H9 (cell line): ENCODE results near the gene DSE. TPM values are rescaled to one million over a fixed set of nuclear protein-coding genes. Genes with fewer than 3 reads are reported as not detected.

Experiments
- DNase-seq: peaks from one replicate; pipeline ENCODE4 v3.0.0-alpha.2; 2017
- H2AFZ ChIP-seq: one replicate; pipeline ENCODE4 v1.6.1; 2013; ENCODE audit warnings: mild to moderate bottlenecking, low read length, control low read depth, moderate library complexity
- H2AK5ac ChIP-seq: 2 replicates; pipeline ENCODE4 v1.6.1; 2013; ENCODE audit warnings: low read length, control low read depth, mixed read lengths; ENCODE audit not compliant: insufficient read length
- H2BK120ac ChIP-seq: one replicate; pipeline ENCODE4 v1.6.1; 2013; ENCODE audit warnings: low read depth, mild to moderate bottlenecking, low read length, control low read depth, inconsistent platforms; ENCODE audit not compliant: poor library complexity, severe bottlenecking
- H2BK12ac ChIP-seq: 2 replicates; pipeline ENCODE4 v1.6.1; 2013; ENCODE audit warnings: low read length, control low read depth, mixed read lengths, low read depth; ENCODE audit not compliant: insufficient read length
- H2BK15ac ChIP-seq: 2 replicates; pipeline ENCODE4 v1.6.1; 2013; ENCODE audit warnings: low read depth, low read length, control low read depth
- H2BK20ac ChIP-seq: one replicate; pipeline ENCODE4 v1.6.1; 2013; ENCODE audit warnings: low read depth, mild to moderate bottlenecking, low read length, control low read depth, inconsistent platforms; ENCODE audit not compliant: poor library complexity, severe bottlenecking
- H2BK5ac ChIP-seq: 2 replicates; pipeline ENCODE4 v1.6.1; 2013; ENCODE audit warnings: low read length, control low read depth, mixed read lengths; ENCODE audit not compliant: insufficient read length
- H3K14ac ChIP-seq: 2 replicates; pipeline ENCODE4 v1.6.1; 2013; ENCODE audit warnings: low read length, control low read depth; ENCODE audit not compliant: insufficient read depth
- H3K18ac ChIP-seq: 2 replicates; pipeline ENCODE4 v1.6.1; 2013; ENCODE audit warnings: low read depth, mild to moderate bottlenecking, mixed read lengths, low read length, control low read depth; ENCODE audit not compliant: insufficient read length
- H3K23ac ChIP-seq: 2 replicates; pipeline ENCODE4 v1.6.1; 2013; ENCODE audit warnings: low read length, control low read depth, mixed read lengths, low read depth; ENCODE audit not compliant: insufficient read length
- H3K23me2 ChIP-seq: 2 replicates; pipeline ENCODE4 v1.6.1; 2013; ENCODE audit warnings: low read depth, mild to moderate bottlenecking, mixed read lengths, low read length, control low read depth; ENCODE audit not compliant: insufficient read length, poor library complexity, severe bottlenecking
- H3K27ac ChIP-seq: 2 replicates; pipeline ENCODE4 v1.5.1; 2013; ENCODE audit warnings: low read length, control low read depth, mixed read lengths, low read depth; ENCODE audit not compliant: insufficient read length
- H3K27me3 ChIP-seq: 2 replicates; pipeline ENCODE4 v1.6.1; 2013; ENCODE audit warnings: low read length, control low read depth, inconsistent platforms; ENCODE audit not compliant: insufficient read depth
- H3K4ac ChIP-seq: 2 replicates; pipeline ENCODE4 v1.6.1; 2013; ENCODE audit warnings: low read depth, mild to moderate bottlenecking, control low read depth, inconsistent platforms, low read length, moderate library complexity
- H3K4me1 ChIP-seq: 2 replicates; pipeline ENCODE4 v1.6.1; 2013; ENCODE audit warnings: low read length, control low read depth, inconsistent platforms; ENCODE audit not compliant: insufficient read depth
- H3K4me2 ChIP-seq: 2 replicates; pipeline ENCODE4 v1.6.1; 2013; ENCODE audit warnings: low read length, control low read depth, mixed read lengths; ENCODE audit not compliant: insufficient read length, insufficient read depth
- H3K56ac ChIP-seq: 2 replicates; pipeline ENCODE4 v1.6.1; 2013; ENCODE audit warnings: low read depth, mild to moderate bottlenecking, mixed read lengths, low read length, control low read depth; ENCODE audit not compliant: insufficient read length
- H3K79me1 ChIP-seq: 2 replicates; pipeline ENCODE4 v1.6.1; 2013; ENCODE audit warnings: low read depth, mild to moderate bottlenecking, moderate library complexity, low read length, control low read depth, inconsistent platforms; ENCODE audit not compliant: insufficient read depth, poor library complexity, severe bottlenecking
- H3K79me2 ChIP-seq: 2 replicates; pipeline ENCODE4 v1.6.1; 2013; ENCODE audit warnings: low read length, control low read depth, inconsistent platforms; ENCODE audit not compliant: insufficient read depth
- H3K9ac ChIP-seq: 2 replicates; pipeline ENCODE4 v1.6.1; 2013; ENCODE audit warnings: low read length, control low read depth, mixed read lengths; ENCODE audit not compliant: insufficient read length; ENCODE audit errors: extremely low read depth
- H3K9me3 ChIP-seq: one replicate; pipeline ENCODE4 v1.6.1; 2013; ENCODE audit warnings: low read depth, low read length, inconsistent platforms; ENCODE audit not compliant: control insufficient read depth
- H3T11ph ChIP-seq: one replicate; pipeline ENCODE4 v1.6.1; 2013; ENCODE audit warnings: mild to moderate bottlenecking, low read length, control low read depth, inconsistent platforms
- H4K20me1 ChIP-seq: one replicate; pipeline ENCODE4 v1.6.1; 2013; ENCODE audit not compliant: control insufficient read depth, insufficient read length, insufficient read depth
- H4K5ac ChIP-seq: 2 replicates; pipeline ENCODE4 v1.6.1; 2013; ENCODE audit warnings: low read depth, mild to moderate bottlenecking, mixed read lengths, low read length, control low read depth; ENCODE audit not compliant: insufficient read length
- H4K8ac ChIP-seq: replicated peaks from 2 replicates; pipeline ENCODE4 v1.6.1; 2013; ENCODE audit warnings: low read length, control low read depth, mixed read lengths, low read depth; ENCODE audit not compliant: insufficient read length
- H4K91ac ChIP-seq: 2 replicates; pipeline ENCODE4 v1.6.1; 2013; ENCODE audit warnings: low read depth, mild to moderate bottlenecking, moderate library complexity, mixed read lengths, low read length, control low read depth; ENCODE audit not compliant: insufficient read length
- H3K27ac Mint-ChIP-seq, 3 experiments: 2 replicates in 2 of 3; 3 replicates in 1 of 3; pipeline ENCODE4 v1.8.0; 2020 to 2021; ENCODE audit warnings: mixed read lengths in 3 of 3, mild to moderate bottlenecking in 1 of 3, moderate library complexity in 1 of 3
- H3K27me3 Mint-ChIP-seq: 2 replicates; pipeline ENCODE4 v1.8.0; 2021; ENCODE audit warnings: low read depth, mild to moderate bottlenecking, moderate library complexity, mixed read lengths
- H3K36me3 Mint-ChIP-seq, 3 experiments: 2 replicates in 2 of 3; 3 replicates in 1 of 3; pipeline ENCODE4 v1.8.0; 2020 to 2021; ENCODE audit warnings: low read depth in 3 of 3, mixed read lengths in 3 of 3; ENCODE audit not compliant: insufficient read depth in 1 of 3
- H3K4me1 Mint-ChIP-seq, 2 experiments: 2 replicates each; pipeline ENCODE4 v1.8.0; 2020; ENCODE audit warnings: mixed read lengths in 2 of 2
- H3K4me3 Mint-ChIP-seq, 2 experiments: 2 replicates in 1 of 2; 3 replicates in 1 of 2; pipeline ENCODE4 v1.8.0; 2020 to 2021; ENCODE audit warnings: mild to moderate bottlenecking in 2 of 2, mixed read lengths in 2 of 2, moderate library complexity in 1 of 2
- H3K9me3 Mint-ChIP-seq, 2 experiments: 2 replicates in 1 of 2; 3 replicates in 1 of 2; pipeline ENCODE4 v1.8.0; 2020; ENCODE audit warnings: mild to moderate bottlenecking in 2 of 2, mixed read lengths in 2 of 2, moderate library complexity in 1 of 2
- CTCF ChIP-seq: fragments of 200-600 bp; sonication (generic); conservative IDR thresholded peaks from 3 replicates; pipeline ENCODE4 v1.8.0; 2021; ENCODE audit warnings: antibody characterized with exemption, mild to moderate bottlenecking
- WGBS: extraction: QIAGEN DNeasy Blood & Tissue Kit; methylation state at CpG from one replicate; pipeline ENCODE4 v1.1.7; 2013; ENCODE audit warnings: missing lambda C conversion rate, low lambda C conversion rate, mixed read lengths; ENCODE audit not compliant: insufficient read length; ENCODE audit errors: extremely low coverage; 5-methylcytosine and 5-hydroxymethylcytosine counted together
- total RNA-seq: library from RNA; stranded (reverse); gene quantifications from 2 replicates; pipeline ENCODE4 v1.2.1, GENCODE V29; 2021

Gene DSE
- total RNA-seq, 1 experiment from 2014 or later: 45.6 TPM

GRCh38 chr6:116482780-116483179 is 112.0 kb downstream of the DSE start:
- no peak overlapping the region for H4K8ac ChIP-seq
- no peaks in the 10 kb centered on the region for H3K79me1 ChIP-seq
- WGBS: no CpG with 5 or more reads among the region's 1 CpG
- no peak overlapping the region for H2BK20ac ChIP-seq
- H3K27me3 Mint-ChIP-seq: peaks cover 2% of the 10 kb centered on the region; the same call in 1 of the 2 replicates
- H3K4me3 Mint-ChIP-seq: no peak overlapping the region
- no peaks in the 10 kb centered on the region for H3K9me3 ChIP-seq
- H3K4me1 ChIP-seq: no peaks in the 10 kb centered on the region
- no peak overlapping the region for H3K27ac Mint-ChIP-seq
- H2BK15ac ChIP-seq: no peak overlapping the region
- DNase-seq: no peak
- no peaks in the 10 kb centered on the region for H3K23me2 ChIP-seq
- H2BK5ac ChIP-seq: no peak overlapping the region
- no peak overlapping the region for H3K23ac ChIP-seq
- no peak overlapping the region for H2BK12ac ChIP-seq
- H3K4me1 Mint-ChIP-seq: no peaks in the 10 kb centered on the region
- no peaks in the 10 kb centered on the region for H4K20me1 ChIP-seq
- H3K79me2 ChIP-seq: no peaks in the 10 kb centered on the region
- no peak overlapping the region for H2AK5ac ChIP-seq
- H4K5ac ChIP-seq: no peak overlapping the region
- H3K56ac ChIP-seq: no peak overlapping the region
- no peak overlapping the region for H3K14ac ChIP-seq
- H3K27ac ChIP-seq: no peak overlapping the region
- H4K91ac ChIP-seq: no peak overlapping the region
- no peak overlapping the region for H3K18ac ChIP-seq
- H2AFZ ChIP-seq: no peak overlapping the region
- no peak overlapping the region for H3T11ph ChIP-seq
- H3K9me3 Mint-ChIP-seq: no peaks in the 10 kb centered on the region
- no peak overlapping the region for H2BK120ac ChIP-seq
- no peaks in the 10 kb centered on the region for H3K27me3 ChIP-seq
- no peak overlapping the region for H3K9ac ChIP-seq
- H3K4me2 ChIP-seq: no peak overlapping the region
- no peak for TF ChIP-seq CTCF
- H3K4ac ChIP-seq: no peak overlapping the region
- H3K36me3 Mint-ChIP-seq: no peaks in the 10 kb centered on the region
